Muscle layer of duodenum (tissue), 2 donors: ENCODE results near the gene RGS6.

Experiments used
- H3K27ac ChIP-seq: one replicate; pipeline ENCODE4 v1.7.0; 2013; ENCODE audit warnings: mild to moderate bottlenecking, low read length
- H3K27me3 ChIP-seq: one replicate; pipeline ENCODE4 v1.7.0; 2013; ENCODE audit warnings: low read depth, mild to moderate bottlenecking, control low read depth, low read length
- H3K36me3 ChIP-seq, 2 donors: one replicate each; pipeline ENCODE4 v1.7.0; 2013; ENCODE audit warnings: low read length in 2 of 2, control low read depth in 1 of 2, mild to moderate bottlenecking in 1 of 2; ENCODE audit not compliant: insufficient read depth in 2 of 2, control insufficient read depth in 1 of 2
- H3K4me1 ChIP-seq, 2 donors: one replicate each; pipeline ENCODE4 v1.7.0; 2013; ENCODE audit warnings: low read length in 2 of 2, mild to moderate bottlenecking in 2 of 2, control low read depth in 1 of 2, moderate library complexity in 1 of 2; ENCODE audit not compliant: insufficient read depth in 2 of 2, control insufficient read depth in 1 of 2
- H3K4me3 ChIP-seq, 2 donors: one replicate each; pipeline ENCODE4 v1.7.0; 2013; ENCODE audit warnings: low read length in 2 of 2, low read depth in 1 of 2, mild to moderate bottlenecking in 1 of 2
- H3K9me3 ChIP-seq, 2 donors: one replicate each; pipeline ENCODE4 v1.7.0; 2013; ENCODE audit warnings: low read length in 2 of 2, control low read depth in 1 of 2, mild to moderate bottlenecking in 1 of 2; ENCODE audit not compliant: control insufficient read depth in 1 of 2
- donor health status: healthy.

Gene RGS6

DNA sequence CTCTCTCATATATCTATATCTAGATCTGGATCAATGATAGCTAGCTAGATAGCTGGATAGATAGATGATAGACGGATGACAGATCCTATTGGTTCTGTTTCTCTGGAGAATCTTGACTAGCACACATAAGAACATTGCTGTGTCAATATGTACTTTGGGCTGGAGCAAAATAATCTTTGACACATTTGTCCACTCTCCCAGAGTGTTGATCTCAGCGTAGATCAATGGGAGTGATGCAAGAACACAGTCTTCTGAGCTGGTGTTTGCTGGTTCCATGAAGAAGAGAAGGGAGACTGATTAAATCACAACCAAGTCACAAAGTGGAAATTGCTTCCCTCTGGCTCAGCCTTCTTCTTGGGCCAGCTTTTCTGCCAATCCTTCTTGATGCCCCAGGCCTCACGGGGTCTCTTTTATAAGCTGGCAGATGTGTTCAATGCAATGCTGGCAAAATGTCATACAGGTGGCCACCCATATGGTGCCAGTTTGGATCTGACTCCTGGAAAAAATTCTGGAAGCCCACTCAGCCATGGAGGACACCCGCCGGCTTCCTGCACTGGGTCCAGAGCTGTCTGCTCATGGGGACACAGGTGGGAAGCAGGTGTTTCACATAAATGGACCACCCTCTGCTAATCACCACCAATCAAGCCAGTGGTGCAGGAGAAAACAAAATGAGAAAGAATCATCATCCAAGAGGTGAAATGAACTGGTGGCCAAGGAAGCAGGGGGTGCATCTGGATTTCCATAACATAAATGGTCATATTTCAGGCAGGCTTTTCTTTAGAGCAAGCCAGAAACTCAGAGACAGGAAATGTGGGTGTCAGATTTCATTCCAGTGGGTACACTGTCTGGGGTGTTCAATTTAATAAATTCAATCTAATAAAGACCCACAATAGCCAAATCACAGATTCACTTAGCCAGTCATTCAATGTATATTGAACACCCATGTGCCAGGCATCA, 651.4 kb downstream of the RGS6 start:
- no peaks in the 10 kb centered on the region for H3K27me3 ChIP-seq

DNA sequence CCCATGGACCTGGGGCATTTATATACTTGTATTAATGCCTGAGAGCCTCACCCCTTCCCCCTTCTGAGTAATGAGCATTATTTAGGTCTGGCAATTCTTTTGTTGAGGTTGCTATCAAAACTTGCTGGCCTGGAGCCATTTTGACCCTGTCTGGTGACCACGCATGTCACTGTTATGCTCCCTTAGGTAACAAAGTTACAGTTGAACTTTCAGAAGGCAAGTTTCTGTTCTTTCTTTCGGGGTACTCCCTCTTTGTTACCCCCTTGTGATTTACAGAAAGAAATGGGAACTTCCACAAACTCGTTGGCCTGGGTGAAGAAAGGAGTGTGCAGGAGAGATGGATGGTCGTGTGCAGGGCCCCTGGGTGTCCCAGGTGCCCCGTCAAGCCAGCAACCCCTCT, 656.3 kb downstream of the RGS6 start:
- Histone ChIP-seq H3K4me1 (no peaks in the 10 kb centered on the region), H3K27ac (no peak overlapping the region), H3K27me3 (no peaks in the 10 kb centered on the region), H3K9me3 (no peaks in the 10 kb centered on the region), H3K4me3 (no peak overlapping the region), H3K36me3 (no peaks in the 10 kb centered on the region)

More for the DNA sequence above, 651.4 kb downstream of the RGS6 start:
- Histone ChIP-seq H3K9me3 (no peaks in the 10 kb centered on the region), H3K27ac (no peak overlapping the region), H3K36me3 (no peaks in the 10 kb centered on the region), H3K4me1 (no peaks in the 10 kb centered on the region), H3K4me3 (no peak overlapping the region)

DNA sequence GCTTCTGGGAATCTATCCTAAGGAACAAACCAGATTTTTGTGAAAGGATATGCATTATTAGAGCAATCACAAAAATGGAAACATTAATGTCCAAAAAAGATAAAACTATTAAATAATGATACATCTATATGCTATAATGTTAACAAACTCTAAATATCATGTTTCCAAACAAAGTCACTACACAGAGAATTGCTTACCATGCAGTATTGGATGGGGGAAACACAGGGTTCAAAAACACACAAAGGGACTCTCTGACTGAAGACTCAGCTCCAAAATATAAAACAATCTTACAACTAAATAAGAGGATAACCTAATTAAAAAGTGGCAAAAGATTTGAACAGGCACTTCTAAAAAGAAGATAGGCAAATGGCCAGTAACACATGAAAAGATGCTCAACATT, 657.4 kb downstream of the RGS6 start:
- H3K4me3 ChIP-seq: no peak overlapping the region
- no peaks in the 10 kb centered on the region for H3K27me3 ChIP-seq
- H3K27ac ChIP-seq: no peak overlapping the region
- no peaks in the 10 kb centered on the region for H3K9me3 ChIP-seq
- no peaks in the 10 kb centered on the region for H3K36me3 ChIP-seq
- H3K4me1 ChIP-seq: no peaks in the 10 kb centered on the region

DNA sequence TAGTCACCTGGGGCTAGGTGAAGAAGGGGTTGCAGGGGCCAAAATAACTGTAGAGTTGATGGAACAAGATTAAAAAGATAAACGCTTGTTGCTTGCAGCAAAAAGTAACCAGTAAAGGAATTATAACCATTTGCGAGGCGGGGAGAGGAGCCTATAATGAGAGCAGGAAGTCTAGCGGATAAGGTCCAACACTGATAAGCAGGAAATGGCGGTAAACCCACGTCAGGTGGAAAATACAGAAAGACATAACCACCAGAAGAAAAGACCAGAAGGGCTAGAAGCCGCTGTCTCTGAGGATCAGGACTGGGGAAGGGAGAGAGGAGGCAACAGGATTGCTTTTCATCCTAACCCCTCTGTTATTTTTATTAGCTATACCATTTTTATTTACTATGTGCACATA, 658.3 kb downstream of the RGS6 start:
- Histone ChIP-seq H3K4me3 (no peak overlapping the region), H3K27ac (no peak overlapping the region), H3K4me1 (no peaks in the 10 kb centered on the region), H3K36me3 (no peaks in the 10 kb centered on the region), H3K27me3 (no peaks in the 10 kb centered on the region), H3K9me3 (no peaks in the 10 kb centered on the region)

DNA sequence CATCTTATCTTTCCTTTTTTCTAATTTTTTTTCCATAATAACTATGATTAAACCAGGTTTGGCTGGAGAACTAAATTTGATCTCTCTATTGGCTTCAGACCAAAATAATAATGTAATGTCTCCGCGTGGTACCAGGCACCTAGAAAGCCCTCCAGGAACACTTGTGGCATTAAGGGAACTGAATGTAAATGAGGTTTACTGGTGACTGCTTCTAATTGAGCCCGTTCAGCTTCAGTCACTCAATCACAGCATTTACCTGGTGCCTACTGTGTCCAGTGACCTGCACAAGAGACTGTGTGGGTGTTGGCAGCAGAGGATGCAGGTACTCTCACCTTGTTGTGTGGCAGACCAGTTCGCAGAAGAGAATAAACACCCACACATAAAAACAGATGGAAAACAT, 659.2 kb downstream of the RGS6 start:
- no peak overlapping the region for H3K27ac ChIP-seq
- H3K36me3 ChIP-seq: no peaks in the 10 kb centered on the region
- H3K9me3 ChIP-seq: no peaks in the 10 kb centered on the region
- no peaks in the 10 kb centered on the region for H3K4me1 ChIP-seq
- H3K27me3 ChIP-seq: no peaks in the 10 kb centered on the region
- H3K4me3 ChIP-seq: no peak overlapping the region

DNA sequence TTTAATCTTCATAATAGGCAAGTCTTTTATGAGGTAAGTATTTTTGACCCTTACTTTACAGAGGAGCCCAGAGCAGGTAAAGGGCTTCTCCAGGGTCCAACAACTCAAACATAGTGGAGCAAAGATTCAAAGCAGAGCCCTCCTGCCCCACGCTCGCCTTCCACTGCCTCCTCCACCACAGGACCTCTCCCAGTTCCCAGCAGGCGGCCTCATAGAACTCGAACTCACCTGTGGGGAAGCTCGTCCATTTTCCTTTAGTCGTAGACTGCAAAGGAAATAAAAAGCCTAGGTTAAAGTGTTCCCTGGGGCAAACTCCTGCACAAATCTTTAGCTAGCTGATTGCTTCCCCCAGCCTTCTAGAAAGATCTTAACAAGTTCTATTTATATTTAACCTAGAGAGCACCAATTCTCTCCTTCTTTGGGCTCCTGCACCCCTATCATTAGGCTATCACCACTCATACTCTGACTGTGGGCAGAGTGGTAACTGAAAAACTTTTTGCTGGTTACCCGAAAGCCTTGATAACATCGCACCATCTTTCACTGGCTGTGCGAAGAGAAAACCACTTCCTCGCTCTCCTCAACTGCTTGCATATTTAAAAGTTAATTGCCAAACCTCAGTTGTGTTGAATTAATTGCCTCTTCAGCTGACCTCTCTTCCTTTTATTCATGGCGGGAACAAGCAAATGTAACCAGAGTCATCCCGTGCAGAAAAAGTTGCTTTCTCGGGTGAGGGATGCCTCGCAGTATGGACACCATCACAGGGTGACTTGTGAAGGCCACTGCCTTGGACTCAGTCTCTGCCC, 662.1 kb downstream of the RGS6 start:
- Histone ChIP-seq H3K9me3 (no peaks in the 10 kb centered on the region), H3K4me3 (no peak overlapping the region), H3K27me3 (no peaks in the 10 kb centered on the region), H3K4me1 (no peaks in the 10 kb centered on the region), H3K27ac (no peak overlapping the region), H3K36me3 (no peaks in the 10 kb centered on the region)

DNA sequence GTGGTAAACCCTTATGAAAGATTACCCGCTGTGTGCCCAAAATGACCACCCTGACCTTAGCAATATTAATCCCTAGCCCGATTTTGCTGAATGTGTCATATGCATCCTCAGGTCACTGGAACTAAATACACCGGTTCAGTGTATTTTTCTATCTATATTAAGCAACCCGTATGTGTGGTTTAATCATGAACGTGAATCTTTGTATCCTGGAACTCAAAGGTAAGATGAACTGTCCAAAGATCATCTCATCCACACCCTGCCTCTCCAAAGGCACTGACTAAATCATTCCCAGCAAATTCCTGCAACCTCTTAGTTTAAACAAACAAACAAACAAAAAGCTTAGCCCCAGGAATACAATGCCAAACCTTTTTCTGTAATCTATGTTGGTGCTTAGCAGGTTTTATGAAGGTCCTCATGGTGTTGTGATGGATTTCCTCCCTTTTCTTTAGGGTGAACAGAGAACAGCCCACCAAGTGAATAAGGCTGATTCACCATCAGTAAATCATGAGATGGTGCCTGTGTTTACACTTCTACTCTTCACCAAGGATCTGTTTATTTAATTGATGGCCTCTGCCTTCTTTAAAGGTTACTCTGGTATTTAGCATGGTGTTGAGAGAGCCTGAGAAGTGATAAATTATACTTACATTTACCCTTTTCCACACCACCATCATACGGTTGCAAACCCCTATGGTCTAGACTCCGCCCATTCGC, 663.1 kb downstream of the RGS6 start:
- H3K4me1 ChIP-seq: no peaks in the 10 kb centered on the region
- H3K4me3 ChIP-seq: no peak overlapping the region
- H3K9me3 ChIP-seq: no peaks in the 10 kb centered on the region
- H3K27ac ChIP-seq: no peak overlapping the region
- no peaks in the 10 kb centered on the region for H3K36me3 ChIP-seq
- no peaks in the 10 kb centered on the region for H3K27me3 ChIP-seq

DNA sequence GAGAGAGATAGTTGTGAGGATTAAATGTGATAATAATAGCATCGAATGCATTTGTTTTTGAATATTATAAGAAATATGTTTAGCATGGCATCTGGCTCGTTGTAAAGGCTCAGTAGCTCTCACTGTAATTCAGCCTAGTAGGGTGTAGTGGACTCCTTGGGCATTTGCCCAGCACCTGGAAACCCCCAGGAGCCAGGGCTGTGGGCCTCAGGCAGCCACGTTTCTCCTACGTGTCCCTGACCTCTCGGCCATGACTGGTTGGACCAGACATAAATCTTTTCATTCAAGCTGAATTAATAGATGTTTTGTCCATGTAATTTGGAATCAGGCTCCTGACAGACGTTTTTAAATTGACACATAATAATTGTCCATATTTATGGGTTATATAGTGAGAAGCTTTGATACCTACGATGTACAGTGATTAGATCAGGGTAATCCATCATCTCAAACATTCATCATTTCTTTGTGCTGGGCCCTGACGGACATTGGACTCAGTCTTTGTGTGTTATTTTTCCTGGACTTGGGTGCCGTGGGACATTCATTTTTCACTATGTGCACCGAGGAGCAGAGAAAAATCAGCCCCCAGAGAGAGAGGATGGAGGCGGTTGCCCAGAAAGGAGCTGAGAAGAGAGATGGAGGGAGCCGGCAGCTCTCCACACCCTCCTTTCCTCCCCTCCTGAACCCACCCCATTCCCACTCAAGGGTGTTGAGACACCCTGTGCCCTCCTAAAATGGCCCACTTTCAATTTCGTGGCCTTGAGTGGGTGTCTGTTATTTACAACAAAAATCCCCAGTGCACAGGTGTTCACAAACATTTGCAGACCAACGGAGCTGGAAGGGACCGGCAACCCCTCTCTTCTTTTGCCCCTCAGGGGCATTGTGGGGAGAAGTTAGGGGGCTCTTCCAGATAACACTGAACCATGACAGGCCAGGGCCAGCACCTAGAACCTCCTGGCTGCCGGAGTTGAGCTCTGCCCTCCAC, 665.3 kb downstream of the RGS6 start:
- no peaks in the 10 kb centered on the region for H3K27me3 ChIP-seq
- H3K27ac ChIP-seq: no peak overlapping the region
- no peaks in the 10 kb centered on the region for H3K36me3 ChIP-seq
- H3K4me3 ChIP-seq: no peak overlapping the region
- no peaks in the 10 kb centered on the region for H3K9me3 ChIP-seq
- no peaks in the 10 kb centered on the region for H3K4me1 ChIP-seq

DNA sequence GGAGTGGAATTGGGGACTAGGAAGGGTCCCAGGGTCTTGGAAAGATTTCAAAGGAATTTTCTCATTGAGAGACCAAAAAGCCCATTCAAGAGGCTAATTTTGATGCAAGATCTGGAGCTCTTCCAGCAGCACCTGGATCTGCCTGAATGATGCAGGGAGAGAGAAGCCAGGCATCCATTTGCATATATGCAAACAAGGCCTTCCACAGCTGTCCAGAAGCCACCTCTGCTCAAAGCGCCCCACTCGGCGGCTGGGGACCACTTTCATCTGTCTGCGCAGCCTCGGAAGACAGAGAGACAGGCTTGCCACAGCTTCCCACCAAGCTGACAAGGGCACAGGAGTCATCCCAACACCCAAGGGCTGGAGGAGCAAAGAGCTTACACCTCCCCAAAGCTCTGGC, 666.1 kb downstream of the RGS6 start:
- no peaks in the 10 kb centered on the region for H3K27me3 ChIP-seq

DNA sequence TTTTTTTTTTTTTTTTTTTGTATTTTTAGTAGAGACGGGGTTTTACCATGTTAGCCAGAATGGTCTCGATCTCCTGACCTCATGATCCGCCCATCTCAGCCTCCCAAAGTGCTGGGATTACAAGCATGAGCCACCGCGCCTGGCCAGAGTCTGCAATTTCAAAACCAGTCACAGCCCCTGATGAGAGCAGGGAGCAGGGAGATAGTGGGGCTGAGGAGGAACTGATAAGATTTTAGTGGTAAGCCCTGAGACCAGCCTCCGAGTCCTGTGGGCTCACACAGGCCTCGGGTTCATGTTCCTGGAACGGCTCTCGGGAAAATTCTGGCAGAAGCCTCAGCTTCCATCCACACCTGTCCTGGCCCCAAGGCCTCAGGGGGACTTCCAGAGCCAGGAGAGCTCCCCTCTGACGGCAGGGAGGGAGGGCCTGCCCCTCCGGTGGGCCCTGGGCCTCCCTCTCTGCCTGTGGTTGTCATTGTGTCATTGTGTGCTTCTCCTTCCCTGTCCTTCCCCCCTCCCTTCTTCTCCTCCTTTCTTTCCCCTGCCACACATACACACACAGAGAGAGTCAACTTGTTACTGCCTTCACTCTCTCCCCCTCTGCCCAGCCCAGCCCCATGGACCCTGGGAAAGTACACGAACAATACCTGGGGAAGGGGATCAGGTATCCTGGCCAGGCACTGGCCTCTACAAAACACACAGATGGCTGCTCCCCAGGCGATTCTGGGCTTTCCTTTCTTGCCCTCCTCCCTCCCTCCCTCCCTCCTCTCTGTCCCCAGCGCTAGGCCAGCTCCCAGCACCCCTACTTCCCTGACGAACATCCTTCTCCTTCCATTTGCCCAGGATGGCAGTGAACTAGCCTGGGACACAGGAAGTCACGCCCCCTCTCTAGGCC, 667.6 kb downstream of the RGS6 start:
- Histone ChIP-seq H3K27me3 (no peaks in the 10 kb centered on the region), H3K4me3 (no peak overlapping the region), H3K27ac (no peak overlapping the region), H3K36me3 (no peaks in the 10 kb centered on the region), H3K9me3 (no peaks in the 10 kb centered on the region), H3K4me1 (no peaks in the 10 kb centered on the region)

More for the DNA sequence above, 666.1 kb downstream of the RGS6 start:
- no peaks in the 10 kb centered on the region for H3K4me1 ChIP-seq
- H3K9me3 ChIP-seq: no peaks in the 10 kb centered on the region
- H3K27ac ChIP-seq: no peak overlapping the region
- no peak overlapping the region for H3K4me3 ChIP-seq
- no peaks in the 10 kb centered on the region for H3K36me3 ChIP-seq
